GM12878 (cell line): Measurements from ENCODE around the gene ACVR2A.

ENCODE experiments used
- SREBF2 ChIP-seq: IDR thresholded peaks from 2 replicates; pipeline ENCODE4 v1.6.1; 2012; ENCODE audit warnings: mild to moderate bottlenecking, low read length
- TAF1 ChIP-seq: IDR thresholded peaks from 2 replicates; pipeline ENCODE4 v1.6.1; 2011; ENCODE audit warnings: mild to moderate bottlenecking, low read depth, low read length, borderline replicate concordance

GRCh38 chr2:147976102-147976501 lies 131.3 kb downstream of the ACVR2A start:
- TF ChIP-seq SREBF2 (no peak), TAF1 (no peak)
